PFSK-1 (cell line): ENCODE measurements around the gene SPO11. TPM values are rescaled to one million over a fixed set of nuclear protein-coding genes. Genes with fewer than 3 reads are reported as not detected.

Source experiments
- FOXP2 ChIP-seq: optimal IDR thresholded peaks from 2 replicates; pipeline ENCODE3; 2011; ENCODE audit warnings: borderline replicate concordance, control low read depth, inconsistent platforms; ENCODE audit not compliant: insufficient read depth; ENCODE audit errors: extremely low read length, extremely low read depth
- POLR2AphosphoS5 ChIP-seq: IDR thresholded peaks from 2 replicates; pipeline ENCODE4 v1.6.1; 2012; ENCODE audit warnings: low read depth, mild to moderate bottlenecking, control low read depth, low read length, moderate library complexity
- SIN3A ChIP-seq: IDR thresholded peaks from 2 replicates; pipeline ENCODE4 v1.6.1; 2012; ENCODE audit warnings: mild to moderate bottlenecking, low read length, moderate library complexity, borderline replicate concordance; ENCODE audit not compliant: insufficient read depth
- TAF1 ChIP-seq: IDR thresholded peaks from 2 replicates; pipeline ENCODE4 v1.6.1; 2012; ENCODE audit warnings: low read length, control low read depth, borderline replicate concordance; ENCODE audit not compliant: insufficient read depth
- polyA plus RNA-seq: library from polyadenylated mRNA; unstranded; fragments of >200 nt; gene quantifications from one replicate; pipeline ENCODE4 v1.2.1, GENCODE V29; 2012; ENCODE audit warnings: low read depth, missing spikeins; ENCODE audit not compliant: insufficient read length
- TF ChIP-seq, protein P1 (sequence below), 2 experiments: IDR thresholded peaks; 2 replicates each; pipeline versions ENCODE4 v1.6.1 to v1.8.0; 2011 to 2012; ENCODE audit warnings: low read depth in 2 of 2, low read length in 2 of 2, control low read depth in 1 of 2, inconsistent platforms in 1 of 2, mild to moderate bottlenecking in 1 of 2, moderate library complexity in 1 of 2; ENCODE audit not compliant: insufficient read depth in 1 of 2

Gene SPO11
- not detected for polyA plus RNA-seq

DNA sequence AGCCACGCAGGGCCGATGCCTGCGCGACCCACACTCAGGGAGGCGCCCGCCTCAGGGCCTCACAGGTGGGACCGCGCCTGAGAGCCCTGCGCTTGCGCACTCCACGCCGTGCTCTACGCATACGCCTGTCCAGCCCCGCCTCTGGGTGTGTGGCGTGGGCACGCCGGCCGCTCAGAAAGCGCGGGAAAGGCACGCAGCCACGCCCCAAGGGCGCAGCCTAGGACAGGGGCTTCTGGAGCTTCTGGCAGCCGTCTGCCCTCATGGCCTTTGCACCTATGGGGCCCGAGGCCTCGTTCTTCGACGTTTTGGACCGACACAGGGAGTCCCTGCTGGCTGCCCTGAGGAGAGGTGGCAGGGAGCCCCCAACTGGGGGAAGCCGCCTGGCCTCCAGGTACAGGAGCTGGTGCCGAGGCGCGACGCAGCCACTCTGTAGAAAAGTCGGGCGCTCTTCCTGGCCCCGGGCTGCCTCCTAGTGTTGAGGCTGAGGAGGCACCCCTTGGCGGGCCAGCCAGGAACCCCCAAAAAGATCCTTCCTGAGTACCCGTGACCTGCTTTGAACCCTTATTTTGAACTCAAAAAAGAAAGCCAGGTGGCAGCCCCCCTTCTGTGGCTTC, at the start of gene SPO11:
TSS of gene SPO11 (plus strand) at position 196 of the 614 bp plus-strand sequence. CDS start at position 261, 65 bp downstream.
- TF ChIP-seq SIN3A (no peak), POLR2AphosphoS5 (no peak), FOXP2 (no peak), TAF1 (no peak)
- TF ChIP-seq, protein P1, sequence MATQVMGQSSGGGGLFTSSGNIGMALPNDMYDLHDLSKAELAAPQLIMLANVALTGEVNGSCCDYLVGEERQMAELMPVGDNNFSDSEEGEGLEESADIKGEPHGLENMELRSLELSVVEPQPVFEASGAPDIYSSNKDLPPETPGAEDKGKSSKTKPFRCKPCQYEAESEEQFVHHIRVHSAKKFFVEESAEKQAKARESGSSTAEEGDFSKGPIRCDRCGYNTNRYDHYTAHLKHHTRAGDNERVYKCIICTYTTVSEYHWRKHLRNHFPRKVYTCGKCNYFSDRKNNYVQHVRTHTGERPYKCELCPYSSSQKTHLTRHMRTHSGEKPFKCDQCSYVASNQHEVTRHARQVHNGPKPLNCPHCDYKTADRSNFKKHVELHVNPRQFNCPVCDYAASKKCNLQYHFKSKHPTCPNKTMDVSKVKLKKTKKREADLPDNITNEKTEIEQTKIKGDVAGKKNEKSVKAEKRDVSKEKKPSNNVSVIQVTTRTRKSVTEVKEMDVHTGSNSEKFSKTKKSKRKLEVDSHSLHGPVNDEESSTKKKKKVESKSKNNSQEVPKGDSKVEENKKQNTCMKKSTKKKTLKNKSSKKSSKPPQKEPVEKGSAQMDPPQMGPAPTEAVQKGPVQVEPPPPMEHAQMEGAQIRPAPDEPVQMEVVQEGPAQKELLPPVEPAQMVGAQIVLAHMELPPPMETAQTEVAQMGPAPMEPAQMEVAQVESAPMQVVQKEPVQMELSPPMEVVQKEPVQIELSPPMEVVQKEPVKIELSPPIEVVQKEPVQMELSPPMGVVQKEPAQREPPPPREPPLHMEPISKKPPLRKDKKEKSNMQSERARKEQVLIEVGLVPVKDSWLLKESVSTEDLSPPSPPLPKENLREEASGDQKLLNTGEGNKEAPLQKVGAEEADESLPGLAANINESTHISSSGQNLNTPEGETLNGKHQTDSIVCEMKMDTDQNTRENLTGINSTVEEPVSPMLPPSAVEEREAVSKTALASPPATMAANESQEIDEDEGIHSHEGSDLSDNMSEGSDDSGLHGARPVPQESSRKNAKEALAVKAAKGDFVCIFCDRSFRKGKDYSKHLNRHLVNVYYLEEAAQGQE (IDR thresholded peaks at IDR 0.05; ENCODE audit: insufficient read depth in 1 of 2, low read depth in 2 of 2, low read length in 2 of 2) = no peak

DNA sequence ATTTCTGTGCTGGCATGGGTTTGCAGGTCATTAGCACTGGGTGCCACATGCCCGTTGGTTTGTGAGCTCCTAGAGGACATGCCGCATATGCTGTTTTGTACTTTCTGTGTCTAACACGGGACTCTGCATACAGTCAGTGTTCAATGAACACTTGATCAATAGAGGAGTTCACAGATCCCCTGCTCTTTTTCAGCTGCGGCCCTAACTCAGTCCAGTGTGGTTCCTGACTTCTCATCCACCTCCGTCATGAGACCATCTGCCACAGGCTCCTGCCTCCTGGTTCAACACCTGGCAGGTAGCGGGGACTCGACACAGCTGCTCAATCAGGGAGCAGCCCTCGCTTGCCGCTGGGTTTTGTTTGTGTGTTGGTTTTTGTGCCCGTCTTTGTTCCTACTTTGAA, 49.4 kb upstream of the SPO11 start:
- no peak for TF ChIP-seq POLR2AphosphoS5
- TF ChIP-seq FOXP2 = no peak
- no peak for TF ChIP-seq TAF1
- TF ChIP-seq SIN3A = no peak
- TF ChIP-seq, protein P1 (IDR thresholded peaks at IDR 0.05; ENCODE audit: insufficient read depth in 1 of 2, low read depth in 2 of 2, low read length in 2 of 2) = no peak

DNA sequence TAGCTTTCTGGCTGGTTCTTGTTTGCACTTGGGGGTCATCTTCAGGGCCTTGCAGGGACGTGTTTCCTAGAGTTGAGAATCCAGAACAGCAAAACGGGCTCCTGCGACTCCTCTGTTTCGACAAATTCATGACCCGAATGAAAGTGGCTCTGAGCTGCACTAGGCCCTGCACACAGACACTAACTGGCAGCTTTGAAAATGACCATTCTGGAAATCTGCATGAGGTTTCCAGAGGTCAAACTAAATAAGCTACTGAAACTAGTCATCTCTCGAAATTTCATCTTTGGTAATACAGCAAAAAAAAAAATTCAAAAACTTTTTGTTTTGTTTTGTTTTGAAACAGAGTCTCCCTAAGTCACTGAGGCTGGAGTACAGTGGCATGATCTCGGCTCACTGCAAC, 47.7 kb upstream of the SPO11 start:
- TF ChIP-seq SIN3A (no peak), TAF1 (no peak), POLR2AphosphoS5 (no peak), FOXP2 (no peak)
- TF ChIP-seq, protein P1 (IDR thresholded peaks at IDR 0.05; ENCODE audit: insufficient read depth in 1 of 2, low read depth in 2 of 2, low read length in 2 of 2) = no peak

- TF ChIP-seq TAF1 (no peak), FOXP2 (no peak), POLR2AphosphoS5 (no peak), SIN3A (no peak)
- TF ChIP-seq, protein P1 (IDR thresholded peaks at IDR 0.05; ENCODE audit: insufficient read depth in 1 of 2, low read depth in 2 of 2, low read length in 2 of 2) = no peak
These were observed 46.8 kb upstream of the SPO11 start for GRCh38 chr20:57282670-57283361.
